Thyroid gland (tissue), 4 donors: ENCODE measurements around the gene TRPC4.

Experiments
- POLR2A ChIP-seq, 2 donors: fragments of 450-650 bp; IDR thresholded peaks; one replicate each; pipeline ENCODE4 v1.6.1; 2017; ENCODE audit warnings: antibody characterized with exemption in 2 of 2, mild to moderate bottlenecking in 2 of 2, moderate library complexity in 1 of 2
- TF ChIP-seq, protein P1 (sequence below), 6 experiments: fragments of 200-600 bp in 3 of 6; fragments of 450-650 bp in 3 of 6; sonication (generic) in 3 of 6; IDR thresholded peaks; one replicate each; pipeline ENCODE4 v1.5.1; 2016 to 2019; ENCODE audit warnings: antibody characterized with exemption in 6 of 6, mild to moderate bottlenecking in 2 of 6, inconsistent platforms in 1 of 6, moderate library complexity in 1 of 6

DNA sequence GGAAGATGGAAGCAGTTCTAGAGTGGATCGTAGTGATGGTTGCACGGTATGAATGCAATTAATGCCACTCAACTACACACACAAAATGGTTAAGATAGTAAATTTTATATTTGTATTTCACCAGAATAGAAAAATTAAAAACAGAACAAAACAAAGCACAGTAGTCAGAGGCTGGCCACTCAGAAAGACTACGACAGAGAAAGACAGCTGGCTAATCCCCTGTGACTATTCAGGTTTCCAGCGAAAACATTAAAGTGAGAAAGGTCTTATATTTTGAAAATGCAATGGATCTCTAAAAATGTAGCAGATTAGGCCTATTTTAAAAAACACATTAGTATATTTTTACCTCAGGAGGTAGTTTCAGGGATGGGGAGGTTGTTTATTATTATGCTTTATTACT lies 139.7 kb downstream of the TRPC4 start:
- no peak for TF ChIP-seq POLR2A (IDR thresholded peaks at IDR 0.05)
- TF ChIP-seq, protein P1, sequence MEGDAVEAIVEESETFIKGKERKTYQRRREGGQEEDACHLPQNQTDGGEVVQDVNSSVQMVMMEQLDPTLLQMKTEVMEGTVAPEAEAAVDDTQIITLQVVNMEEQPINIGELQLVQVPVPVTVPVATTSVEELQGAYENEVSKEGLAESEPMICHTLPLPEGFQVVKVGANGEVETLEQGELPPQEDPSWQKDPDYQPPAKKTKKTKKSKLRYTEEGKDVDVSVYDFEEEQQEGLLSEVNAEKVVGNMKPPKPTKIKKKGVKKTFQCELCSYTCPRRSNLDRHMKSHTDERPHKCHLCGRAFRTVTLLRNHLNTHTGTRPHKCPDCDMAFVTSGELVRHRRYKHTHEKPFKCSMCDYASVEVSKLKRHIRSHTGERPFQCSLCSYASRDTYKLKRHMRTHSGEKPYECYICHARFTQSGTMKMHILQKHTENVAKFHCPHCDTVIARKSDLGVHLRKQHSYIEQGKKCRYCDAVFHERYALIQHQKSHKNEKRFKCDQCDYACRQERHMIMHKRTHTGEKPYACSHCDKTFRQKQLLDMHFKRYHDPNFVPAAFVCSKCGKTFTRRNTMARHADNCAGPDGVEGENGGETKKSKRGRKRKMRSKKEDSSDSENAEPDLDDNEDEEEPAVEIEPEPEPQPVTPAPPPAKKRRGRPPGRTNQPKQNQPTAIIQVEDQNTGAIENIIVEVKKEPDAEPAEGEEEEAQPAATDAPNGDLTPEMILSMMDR (IDR thresholded peaks at IDR 0.05) = no peak
